SK-N-MC (cell line): Measurements from ENCODE around the gene ALDH1A2.
"Not testable (repeated sequence)": the region's sequence is repeated elsewhere in the genome, so short reads cannot be mapped to it uniquely, and the experiment has no call there.

Source experiments
- DNase-seq: peaks from one replicate; pipeline ENCODE4 v3.0.0-alpha.2; 2011; ENCODE audit warnings: low read depth, low spot score
- H3K27ac ChIP-seq: fragments of 200-600 bp; sonication (generic); 2 replicates; pipeline ENCODE4 v1.5.1; 2016; ENCODE audit warnings: mixed run types
- H3K36me3 ChIP-seq: fragments of 200-600 bp; sonication (generic); 2 replicates; pipeline ENCODE4 v1.6.1; 2017; ENCODE audit warnings: antibody characterized with exemption, low read length, mixed read lengths; ENCODE audit not compliant: insufficient read depth
- H3K4me3 ChIP-seq: fragments of 200-600 bp; sonication (generic); 2 replicates; pipeline ENCODE4 v1.5.1; 2016
- H3K9ac ChIP-seq: fragments of 200-600 bp; sonication (generic); 2 replicates; pipeline ENCODE4 v1.8.0; 2017; ENCODE audit warnings: mixed run types, mixed read lengths; ENCODE audit not compliant: insufficient read length
- H3K9me3 ChIP-seq: fragments of 200-600 bp; sonication (generic); 2 replicates; pipeline ENCODE4 v1.6.1; 2017; ENCODE audit warnings: low read depth, mild to moderate bottlenecking, antibody characterized with exemption, low read length, moderate library complexity, mixed read lengths
- EZH2 ChIP-seq: fragments of 200-600 bp; sonication (generic); IDR thresholded peaks from one replicate; pipeline ENCODE4 v1.6.1; 2017; ENCODE audit warnings: antibody characterized with exemption
- FOXP2 ChIP-seq: optimal IDR thresholded peaks from 2 replicates; pipeline ENCODE3; 2011; ENCODE audit warnings: mild to moderate bottlenecking, moderate library complexity; ENCODE audit not compliant: insufficient read depth; ENCODE audit errors: extremely low read length, control extremely low read depth
- POLR2AphosphoS5 ChIP-seq: IDR thresholded peaks from 2 replicates; pipeline ENCODE4 v1.6.1; 2012; ENCODE audit warnings: mild to moderate bottlenecking, low read depth, low read length, borderline replicate concordance

ALDH1A2 gene

DNA sequence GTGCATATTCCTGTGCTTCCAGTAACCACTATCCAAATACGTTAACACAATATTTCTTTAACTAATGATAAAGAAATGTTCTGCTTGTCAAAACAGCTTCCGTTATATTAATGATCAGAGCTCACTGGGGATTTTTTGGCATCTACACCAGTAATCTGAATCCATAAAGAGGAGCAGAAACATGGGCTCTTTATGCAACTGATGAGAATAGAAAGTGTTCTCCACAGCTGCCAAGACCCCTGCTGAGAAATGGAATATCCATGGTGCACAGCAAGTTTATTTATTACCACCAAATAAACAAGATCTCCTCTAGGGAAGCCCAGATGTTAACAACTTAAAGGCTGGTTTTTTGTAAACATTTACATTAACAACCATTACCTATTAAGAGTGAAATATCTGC, 54.5 kb downstream of the ALDH1A2 start:
- H3K27ac ChIP-seq: no peak overlapping the region
- H3K9ac ChIP-seq: no peak overlapping the region
- H3K36me3 ChIP-seq: no peaks in the 10 kb centered on the region
- peak; percentile 22 for DNase-seq
- TF ChIP-seq POLR2AphosphoS5 (no peak), EZH2 (no peak), FOXP2 (no peak)
- no peak overlapping the region for H3K4me3 ChIP-seq
- no peaks in the 10 kb centered on the region for H3K9me3 ChIP-seq

DNA sequence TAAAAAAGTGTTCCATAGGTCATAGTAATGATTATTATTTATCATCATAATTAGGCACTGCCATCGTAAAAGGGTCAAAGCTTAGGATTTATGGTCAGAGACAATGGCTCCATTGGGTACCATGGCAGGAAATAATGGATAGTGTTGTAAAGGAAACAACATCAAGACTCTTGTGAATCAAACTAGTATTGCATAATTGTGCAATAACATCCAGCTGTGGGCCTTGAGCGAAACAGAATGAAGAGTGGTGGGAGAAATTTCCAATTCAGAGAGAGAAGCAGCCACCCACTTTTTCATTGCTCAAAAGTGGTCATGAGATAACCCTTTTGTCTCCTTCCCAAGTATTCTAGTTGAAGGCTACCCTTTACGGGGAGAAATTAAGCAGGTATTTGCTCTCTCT, 61.7 kb downstream of the ALDH1A2 start:
- H3K27ac ChIP-seq: no peak overlapping the region
- H3K9me3 ChIP-seq: no peaks in the 10 kb centered on the region
- H3K36me3 ChIP-seq: no peaks in the 10 kb centered on the region
- no peak overlapping the region for H3K4me3 ChIP-seq
- no peak for DNase-seq
- TF ChIP-seq FOXP2 (no peak), POLR2AphosphoS5 (no peak), EZH2 (no peak)
- no peak overlapping the region for H3K9ac ChIP-seq

DNA sequence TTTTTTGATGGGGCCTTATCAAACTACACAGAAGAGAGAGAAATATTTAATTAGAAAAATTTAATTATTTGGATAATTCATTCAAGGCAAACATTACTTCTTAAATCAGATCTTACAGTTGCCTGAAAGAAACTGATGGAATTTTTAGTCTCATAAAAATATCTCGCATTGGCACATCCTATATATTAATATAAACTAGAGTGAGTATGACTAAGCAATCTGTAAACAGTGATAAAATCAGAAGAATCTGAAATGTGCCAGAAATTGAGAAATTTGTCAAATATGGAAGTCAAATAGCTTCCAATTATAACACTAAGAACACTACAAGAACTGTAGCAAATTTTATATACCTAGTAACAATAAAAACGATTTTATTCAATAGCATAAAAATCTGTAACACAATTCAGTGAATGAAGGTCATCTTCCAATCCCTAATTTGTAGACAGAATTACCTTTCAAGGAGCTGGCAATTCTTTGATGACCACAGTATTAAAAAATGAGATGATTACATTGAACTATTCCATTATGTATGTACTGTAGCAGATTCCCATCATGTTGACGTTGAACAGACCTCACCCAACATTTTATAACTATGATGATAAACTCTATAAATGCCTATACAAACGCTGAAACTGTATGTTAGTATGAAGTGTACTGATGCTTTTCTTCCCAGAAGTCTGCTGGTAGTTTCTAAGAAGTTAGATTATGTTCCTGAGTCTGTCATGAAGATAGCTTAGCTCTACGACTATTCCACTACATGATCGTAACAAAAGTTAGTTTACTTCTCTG, 63.0 kb downstream of the ALDH1A2 start:
- H3K27ac ChIP-seq: no peak overlapping the region
- TF ChIP-seq POLR2AphosphoS5: no peak
- no peak for TF ChIP-seq EZH2
- TF ChIP-seq FOXP2: no peak
- no peaks in the 10 kb centered on the region for H3K36me3 ChIP-seq
- H3K9me3 ChIP-seq: no peaks in the 10 kb centered on the region
- H3K4me3 ChIP-seq: no peak overlapping the region
- no peak overlapping the region for H3K9ac ChIP-seq
- no peak for DNase-seq

DNA sequence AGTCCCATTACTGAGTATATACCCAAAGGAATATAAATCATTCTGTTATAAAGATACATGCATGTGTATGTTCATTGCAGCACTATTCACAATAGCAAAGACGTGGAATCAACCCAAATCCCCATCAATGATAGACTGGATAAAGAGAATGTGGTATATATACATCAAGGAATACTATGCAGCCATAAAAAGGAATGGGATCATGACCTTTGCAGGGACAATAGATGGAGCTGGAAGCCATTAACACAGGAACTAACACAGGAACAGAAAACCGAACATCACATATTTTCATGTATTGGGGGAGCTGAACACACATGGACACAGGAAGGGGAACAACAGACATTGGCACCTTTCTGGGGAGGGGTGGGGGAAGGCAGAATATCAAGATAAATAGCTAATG, 65.8 kb downstream of the ALDH1A2 start:
- not testable (repeated sequence) for H3K36me3 ChIP-seq, H3K9ac ChIP-seq, DNase-seq, H3K4me3 ChIP-seq, H3K9me3 ChIP-seq, H3K27ac ChIP-seq

DNA sequence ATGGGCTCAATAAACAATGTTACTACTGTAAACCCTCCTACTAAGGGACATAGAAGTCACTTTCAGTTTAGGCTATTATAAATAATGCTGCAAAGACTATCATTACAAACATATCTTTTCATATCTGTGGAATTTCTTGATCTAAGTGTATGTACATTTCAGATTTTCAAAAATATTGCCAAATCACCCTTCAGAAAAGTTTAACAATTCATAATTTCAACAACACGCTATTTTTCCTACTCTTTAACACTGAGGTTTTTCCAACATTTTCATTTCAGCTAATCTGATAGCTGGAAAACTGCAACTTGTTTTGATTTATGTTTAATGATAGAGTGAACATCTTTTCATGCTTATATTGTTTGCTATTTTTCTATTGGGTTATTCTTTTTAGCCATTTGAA, 69.0 kb downstream of the ALDH1A2 start:
- DNase-seq: no peak
- Histone ChIP-seq H3K4me3 (no peak overlapping the region), H3K36me3 (no peaks in the 10 kb centered on the region), H3K27ac (no peak overlapping the region), H3K9ac (no peak overlapping the region), H3K9me3 (no peaks in the 10 kb centered on the region)
- no peak for TF ChIP-seq FOXP2
- no peak for TF ChIP-seq EZH2
- no peak for TF ChIP-seq POLR2AphosphoS5

DNA sequence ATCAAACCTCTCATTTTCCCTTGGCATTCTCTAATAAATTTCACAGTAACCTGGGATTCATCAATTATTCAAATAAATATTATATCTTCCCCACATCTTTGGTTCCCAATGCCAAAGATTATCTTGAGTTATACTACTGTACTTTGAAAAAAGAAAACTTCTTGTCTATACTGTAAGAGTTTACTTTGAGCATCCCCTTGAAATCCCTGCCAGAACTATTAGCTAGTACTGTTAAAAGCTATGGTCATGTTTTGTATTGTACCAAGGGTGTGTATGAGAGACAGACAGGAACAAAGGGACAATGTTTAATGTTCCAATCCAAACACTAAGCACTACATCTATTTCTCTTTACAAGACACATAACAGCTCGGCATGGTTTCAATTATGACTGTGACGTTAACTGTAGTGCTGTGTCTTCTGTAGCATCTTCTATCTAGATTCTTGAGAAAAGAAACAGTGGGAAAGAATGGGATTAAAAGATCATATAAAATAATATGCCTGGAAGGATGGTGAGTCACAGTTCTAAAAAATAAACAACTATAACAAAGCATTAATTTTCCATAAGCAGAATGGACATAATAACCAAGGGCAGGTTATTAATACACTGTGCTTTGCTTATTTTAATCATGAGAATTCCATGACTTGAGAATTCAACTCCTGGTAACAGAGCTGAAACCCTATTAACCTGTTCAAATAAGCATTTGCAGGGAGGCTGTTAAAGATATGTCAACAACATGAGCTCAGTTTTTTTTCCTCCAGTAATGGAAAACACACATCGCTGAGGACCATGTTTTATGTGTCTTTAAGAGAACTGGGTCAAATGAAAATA, 71.1 kb downstream of the ALDH1A2 start:
- H3K9me3 ChIP-seq: no peaks in the 10 kb centered on the region
- no peak overlapping the region for H3K4me3 ChIP-seq
- H3K27ac ChIP-seq: no peak overlapping the region
- TF ChIP-seq FOXP2 (no peak), EZH2 (no peak), POLR2AphosphoS5 (no peak)
- no peak overlapping the region for H3K9ac ChIP-seq
- DNase-seq: no peak
- H3K36me3 ChIP-seq: no peaks in the 10 kb centered on the region

DNA sequence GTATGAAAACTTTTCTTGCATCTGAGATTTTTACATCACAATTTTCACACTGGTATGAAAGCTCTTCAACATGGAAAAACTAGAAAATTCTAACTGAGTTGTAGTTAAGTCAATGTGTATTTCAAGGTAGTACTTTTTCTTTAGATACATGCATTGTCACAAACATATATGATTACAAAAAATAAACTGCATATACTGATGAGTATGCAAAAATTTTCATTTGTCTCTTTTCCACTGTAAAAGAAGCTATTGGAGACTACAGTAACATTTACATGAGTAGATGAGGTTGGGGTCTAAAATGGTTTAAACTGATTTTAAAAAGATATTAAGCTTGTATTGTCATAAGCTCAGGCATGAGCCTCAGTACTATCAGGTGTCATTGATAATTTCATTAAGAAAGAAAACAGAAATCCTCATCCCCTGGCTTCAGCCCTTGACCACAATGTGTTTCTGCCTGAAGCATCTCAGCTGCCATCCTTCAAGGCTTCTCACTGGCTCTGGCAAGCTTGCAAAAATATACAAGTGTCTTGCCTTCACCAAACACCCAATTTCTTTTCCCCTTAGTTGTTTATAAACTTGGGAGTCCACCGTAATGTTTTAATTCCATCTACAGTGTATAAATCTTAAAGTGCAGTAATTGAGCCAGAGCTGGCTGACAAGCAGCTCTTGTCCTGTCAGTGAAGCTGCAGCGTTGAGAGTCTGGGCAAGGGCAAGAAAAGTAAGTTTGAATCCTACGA, 71.9 kb downstream of the ALDH1A2 start:
- H3K9me3 ChIP-seq: no peaks in the 10 kb centered on the region
- H3K4me3 ChIP-seq: no peak overlapping the region
- no peaks in the 10 kb centered on the region for H3K36me3 ChIP-seq
- DNase-seq: no peak
- TF ChIP-seq POLR2AphosphoS5: no peak
- TF ChIP-seq EZH2: no peak
- no peak for TF ChIP-seq FOXP2
- no peak overlapping the region for H3K9ac ChIP-seq
- H3K27ac ChIP-seq: no peak overlapping the region

DNA sequence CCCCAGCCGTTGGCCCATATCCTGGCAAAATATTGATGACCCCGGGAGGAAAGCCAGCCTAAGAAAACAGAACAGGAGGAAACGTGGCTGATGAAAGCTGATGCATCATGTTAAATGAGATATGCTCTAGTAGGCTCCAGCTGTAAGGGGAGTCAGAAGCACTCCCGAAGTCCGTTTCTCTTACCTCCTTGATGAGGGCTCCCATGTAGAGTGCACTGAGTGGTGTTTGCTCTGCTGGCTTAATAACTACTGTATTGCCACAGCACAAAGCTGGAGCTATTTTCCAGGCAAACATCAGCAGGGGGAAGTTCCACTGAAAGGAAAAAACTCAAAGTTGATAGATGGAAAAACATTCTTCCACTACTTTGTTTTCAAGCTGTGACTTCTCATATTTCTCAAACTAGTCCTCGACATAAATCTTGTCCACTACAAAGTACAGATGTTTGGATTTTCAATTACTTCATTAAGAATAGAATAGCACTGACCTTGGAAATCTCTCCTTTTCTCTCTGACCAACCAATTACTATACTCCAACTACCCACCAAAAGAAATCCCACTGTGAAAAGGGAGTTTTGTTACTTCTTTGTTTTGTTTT, 72.7 kb downstream of the ALDH1A2 start:
- no peaks in the 10 kb centered on the region for H3K9me3 ChIP-seq
- H3K36me3 ChIP-seq: no peaks in the 10 kb centered on the region
- no peak overlapping the region for H3K27ac ChIP-seq
- no peak for DNase-seq
- H3K4me3 ChIP-seq: no peak overlapping the region
- H3K9ac ChIP-seq: no peak overlapping the region
- no peak for TF ChIP-seq EZH2
- TF ChIP-seq POLR2AphosphoS5: no peak
- no peak for TF ChIP-seq FOXP2
